ENCODE data around the gene TEX2.
"Not testable (repeated sequence)": the region's sequence is repeated elsewhere in the genome, so short reads cannot be mapped to it uniquely, and the experiment has no call there.

Gene TEX2

DNA sequence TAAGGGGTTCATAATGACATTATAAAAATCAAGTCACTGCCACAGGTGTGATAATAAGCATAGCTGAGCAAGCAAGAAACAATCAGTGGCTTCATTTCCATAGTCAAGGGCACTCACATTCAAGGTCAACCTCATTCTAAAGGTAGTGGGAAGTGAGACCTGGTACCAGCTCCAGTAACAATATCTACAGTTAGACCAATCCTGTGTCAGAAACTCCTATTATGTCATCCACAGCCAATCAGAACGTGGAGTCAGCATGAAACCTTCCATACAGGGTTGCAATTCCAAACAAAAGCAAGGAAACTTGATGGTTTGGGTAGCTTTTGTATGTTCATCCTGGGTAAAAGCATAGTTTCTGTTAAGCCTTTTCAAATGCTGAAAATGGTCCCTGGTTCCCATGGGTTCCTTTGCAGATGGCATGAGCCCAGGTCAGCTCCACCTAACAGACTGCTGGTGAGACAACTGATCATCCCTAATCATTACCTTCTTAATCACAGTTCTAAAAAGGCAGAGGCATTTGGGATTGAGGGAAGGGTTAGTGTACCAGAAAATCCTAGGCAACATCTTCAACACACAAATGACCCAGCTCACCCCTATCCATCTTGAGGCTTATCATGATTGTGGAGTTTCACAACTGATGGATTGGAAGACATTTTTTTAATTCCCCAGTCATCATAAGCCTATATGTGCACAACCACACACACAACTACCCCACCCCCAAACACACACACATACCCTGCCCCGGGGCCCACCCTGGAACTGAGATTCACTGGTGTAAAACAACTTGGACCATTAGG, 30.4 kb downstream of the TEX2 start:
- DNase-seq = no peak

DNA sequence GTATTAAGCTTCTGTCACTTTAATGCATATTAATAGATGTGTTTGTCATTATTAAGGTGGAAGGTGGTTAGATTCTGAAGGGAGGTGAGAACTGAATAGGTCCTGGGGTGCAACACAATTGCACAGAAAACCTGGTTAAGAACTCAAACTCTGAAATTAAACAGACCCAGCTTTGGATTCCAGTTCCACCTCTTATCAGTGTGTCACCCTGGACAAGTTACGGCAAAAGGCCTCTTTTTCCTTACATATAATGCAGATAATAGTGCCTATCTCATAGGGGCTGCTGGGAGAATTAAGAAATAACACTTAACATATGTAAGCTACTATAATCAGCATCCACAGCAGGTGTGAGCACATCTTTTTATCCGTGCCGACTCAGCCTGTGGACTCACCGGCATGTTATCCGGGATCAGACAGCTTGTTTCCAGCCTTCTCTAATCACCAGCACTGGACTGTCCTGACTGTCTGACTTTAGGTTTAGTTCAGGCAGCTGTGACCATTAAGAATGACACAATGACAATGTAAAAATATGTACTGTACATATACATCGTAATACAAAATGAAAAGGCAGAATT, 31.4 kb downstream of the TEX2 start:
- no peak for DNase-seq

DNA sequence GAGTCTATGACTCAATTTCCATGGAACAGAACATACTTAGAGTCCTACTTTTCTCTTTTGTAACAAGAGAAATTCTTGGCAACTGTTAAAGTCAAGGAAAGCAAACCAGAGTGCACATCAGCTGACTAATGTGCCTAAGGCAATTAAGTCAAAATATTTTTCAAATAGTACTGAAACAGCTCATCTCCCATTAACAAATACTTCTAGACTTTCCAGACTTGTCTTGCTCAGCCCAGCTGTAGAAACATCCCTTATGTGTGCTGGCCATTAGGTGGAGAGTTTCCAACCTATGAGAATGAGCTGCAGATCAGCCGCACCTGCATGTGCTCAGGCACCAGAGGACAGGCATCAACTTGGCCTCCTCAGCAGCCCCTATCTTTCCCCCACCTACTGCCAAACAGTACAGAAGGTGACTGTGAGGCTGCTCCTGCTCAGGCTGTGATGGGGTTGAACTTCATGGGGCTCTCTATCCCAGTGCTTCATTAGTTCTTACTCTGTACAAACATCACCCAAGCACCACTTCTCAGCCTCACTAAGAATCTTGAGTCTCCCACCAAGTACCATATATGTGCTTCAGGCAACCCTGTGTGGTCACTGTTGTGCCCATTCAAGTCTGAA, 32.2 kb downstream of the TEX2 start:
- DNase-seq = no peak

DNA sequence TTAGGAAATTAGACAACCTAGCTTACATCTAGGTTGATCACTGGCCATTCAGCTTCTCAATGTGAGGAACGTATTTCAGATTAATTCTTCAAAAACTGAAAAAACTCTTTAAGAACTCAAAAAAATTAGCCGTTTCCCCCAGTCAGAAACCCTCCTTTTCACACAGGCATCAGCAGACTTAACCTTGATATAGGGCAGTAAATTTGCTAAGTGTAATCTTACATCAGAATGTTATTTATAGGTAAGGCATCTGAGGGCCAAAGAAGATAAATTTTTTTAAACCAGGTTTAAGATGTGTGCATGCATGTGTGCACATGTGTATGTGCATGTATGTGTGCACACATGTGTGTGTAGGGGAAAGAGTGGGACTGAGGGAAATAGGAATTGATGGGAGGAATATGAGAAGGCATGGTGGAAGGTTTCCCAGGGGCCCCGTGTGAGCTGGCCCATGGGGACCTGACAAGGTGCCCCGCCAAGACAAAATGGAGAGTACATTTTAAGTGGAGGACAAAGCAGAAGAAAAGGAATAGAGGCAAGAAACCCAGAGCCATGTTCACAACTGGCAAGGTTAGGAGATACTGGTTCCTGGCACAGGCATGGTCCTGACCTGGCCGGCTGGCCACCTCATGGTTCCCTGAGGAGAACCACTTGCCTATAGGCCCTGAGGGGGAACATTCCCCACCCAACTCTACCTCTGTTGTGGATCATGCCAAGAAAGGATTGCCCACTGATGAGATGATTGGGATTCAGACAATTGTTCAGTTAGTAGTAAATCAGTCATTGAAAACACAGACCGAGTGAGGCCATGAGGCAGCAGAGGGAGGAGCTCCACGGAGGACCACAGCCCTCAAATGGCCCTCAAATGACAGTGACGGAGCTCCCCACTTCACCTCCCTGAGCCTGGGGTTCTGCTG, 33.0 kb downstream of the TEX2 start:
- DNase-seq = no peak

DNA sequence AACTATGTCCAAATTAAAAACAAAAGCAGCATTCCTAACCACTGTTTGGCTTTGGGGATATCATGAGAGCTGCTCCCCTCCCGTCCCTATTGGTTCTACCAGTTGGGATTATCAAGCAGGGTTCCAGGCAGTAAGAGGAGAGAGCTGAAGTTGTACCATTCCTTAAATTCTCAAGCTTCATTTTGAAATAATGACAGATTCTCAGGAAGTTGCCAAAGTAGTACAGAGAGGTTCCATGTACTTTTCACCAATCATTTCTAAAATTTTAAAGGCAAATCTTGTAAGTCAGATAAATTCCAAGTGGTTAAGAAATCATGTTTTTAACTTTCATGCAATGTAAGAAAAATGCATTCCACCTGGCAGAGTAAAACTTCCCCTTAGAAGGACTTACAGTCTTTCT, 36.9 kb downstream of the TEX2 start:
- DNase-seq = no peak

DNA sequence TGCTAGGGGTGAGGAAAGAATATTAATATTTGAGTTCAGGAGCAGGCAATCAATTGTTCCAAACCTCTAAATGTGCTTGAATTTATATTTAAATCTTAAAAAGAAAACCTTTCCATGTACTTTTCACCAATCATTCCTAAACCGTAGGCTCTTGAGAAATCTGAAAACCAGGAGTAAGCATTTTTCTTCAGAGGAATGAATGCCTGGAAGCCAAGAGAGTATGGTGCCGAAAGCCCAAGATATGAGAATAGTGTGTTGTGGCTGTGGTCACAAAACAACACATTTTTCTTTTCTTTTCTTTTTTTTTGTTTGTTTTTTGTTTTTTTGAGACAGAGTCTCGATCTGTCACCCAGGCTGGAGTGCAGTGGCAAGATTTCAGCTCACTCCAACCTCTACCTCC, 37.6 kb downstream of the TEX2 start:
- DNase-seq = no peak

DNA sequence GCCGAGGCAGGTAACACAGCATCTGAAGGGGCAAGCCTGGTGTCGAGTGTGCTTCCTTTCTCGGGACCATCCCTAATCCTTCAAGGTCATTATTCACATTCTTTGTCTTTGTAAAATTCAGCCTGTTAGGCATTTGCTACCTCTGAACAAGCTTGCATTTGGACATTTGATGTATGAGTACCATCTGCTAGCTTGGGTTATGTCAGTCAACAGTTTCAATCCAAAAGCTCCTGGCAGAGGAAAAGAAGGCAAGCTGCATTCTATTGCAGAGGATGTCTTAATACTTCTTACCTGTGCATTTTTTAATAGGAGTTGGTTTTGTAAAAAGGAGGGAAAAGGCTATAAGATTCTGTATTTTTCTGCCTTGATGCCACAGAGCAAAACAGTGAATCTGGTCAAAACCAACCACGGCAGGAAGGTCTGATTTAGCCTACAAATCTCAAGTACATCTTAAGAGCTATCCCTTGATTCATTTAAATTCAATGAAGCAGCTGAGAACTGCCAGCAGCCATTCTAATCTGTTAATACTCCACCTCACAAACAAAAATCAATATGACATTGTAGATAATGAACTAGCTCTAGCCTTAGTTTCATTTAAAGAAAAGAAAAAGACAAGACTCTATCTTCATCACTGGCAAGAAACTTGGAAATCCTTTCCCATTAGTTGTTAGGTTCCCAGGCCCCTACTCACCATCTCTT, 39.0 kb downstream of the TEX2 start:
- DNase-seq = no peak

DNA sequence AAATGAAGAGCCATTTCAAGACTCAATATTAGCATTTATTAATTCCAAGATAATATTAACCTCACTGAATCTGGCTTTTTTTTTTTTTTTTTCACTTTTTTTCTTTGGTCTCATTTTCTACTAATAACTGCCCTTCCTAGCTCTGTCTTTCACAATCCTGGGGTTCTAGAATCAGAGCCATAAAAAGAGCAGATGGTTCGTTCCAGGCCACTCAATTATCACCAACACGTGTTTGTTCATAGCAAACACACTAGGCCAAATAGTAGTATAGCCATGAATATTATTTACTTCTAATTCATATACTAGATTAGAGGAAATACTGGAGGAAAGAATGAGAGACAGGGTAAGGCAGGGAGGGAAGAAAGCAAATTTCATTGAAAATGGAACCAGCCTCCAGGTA, 39.8 kb downstream of the TEX2 start:
- no peak for DNase-seq

DNA sequence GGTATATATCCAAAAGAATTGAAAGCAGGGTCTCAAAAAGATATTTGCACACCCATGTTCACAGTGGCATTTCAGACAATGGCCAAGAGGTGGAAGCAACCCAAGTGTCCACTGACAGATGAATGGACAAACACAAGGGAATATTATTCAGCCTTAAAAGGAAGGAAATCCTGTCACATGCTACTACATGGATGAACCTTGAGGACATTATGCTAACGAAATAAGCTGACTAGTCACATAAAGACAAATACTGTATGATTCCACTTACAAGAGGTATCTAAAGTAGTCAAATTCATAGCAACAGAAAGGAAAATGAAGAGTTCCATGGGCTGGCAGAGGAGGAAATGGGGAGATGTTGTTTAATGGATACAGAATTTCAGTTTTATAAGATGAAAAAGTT, 41.4 kb downstream of the TEX2 start:
- no peak for DNase-seq

DNA sequence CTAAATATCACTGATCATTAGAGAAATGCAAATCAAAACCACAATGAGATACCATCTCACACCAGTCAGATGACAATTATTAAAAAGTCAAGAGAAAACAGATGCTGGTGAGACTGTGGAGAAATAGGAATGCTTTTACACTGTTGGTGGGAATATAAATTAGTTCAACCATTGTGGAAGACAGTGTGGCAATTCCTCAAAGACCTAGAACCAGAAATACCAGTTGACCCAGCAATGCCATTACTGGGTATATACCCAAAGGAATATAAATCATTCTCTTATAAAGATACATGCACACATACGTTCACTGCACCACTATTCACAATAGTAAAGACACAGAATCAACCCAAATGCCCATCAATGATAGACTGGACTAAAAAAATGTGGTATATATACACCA, 42.5 kb downstream of the TEX2 start:
- not testable (repeated sequence) for DNase-seq

DNA sequence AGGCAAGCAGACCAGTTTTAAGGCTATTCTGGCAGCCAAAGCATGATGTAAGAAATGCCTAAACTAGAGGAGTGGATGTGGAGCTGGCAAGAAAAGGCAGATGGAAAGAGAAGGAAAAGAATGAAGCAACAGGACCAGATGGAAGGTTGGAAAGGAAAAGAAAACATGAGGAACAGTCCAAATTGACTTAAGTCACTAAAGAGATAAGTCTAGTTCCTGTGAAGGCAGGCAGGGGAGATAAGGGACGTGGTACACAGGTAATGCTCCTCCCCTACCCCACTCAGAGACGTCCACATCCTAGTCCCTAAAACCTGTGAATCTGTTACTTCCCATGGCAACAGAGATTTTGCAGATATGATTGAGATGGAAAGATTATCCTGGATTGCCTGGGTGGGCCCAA, 43.5 kb downstream of the TEX2 start:
- DNase-seq = no peak

DNA sequence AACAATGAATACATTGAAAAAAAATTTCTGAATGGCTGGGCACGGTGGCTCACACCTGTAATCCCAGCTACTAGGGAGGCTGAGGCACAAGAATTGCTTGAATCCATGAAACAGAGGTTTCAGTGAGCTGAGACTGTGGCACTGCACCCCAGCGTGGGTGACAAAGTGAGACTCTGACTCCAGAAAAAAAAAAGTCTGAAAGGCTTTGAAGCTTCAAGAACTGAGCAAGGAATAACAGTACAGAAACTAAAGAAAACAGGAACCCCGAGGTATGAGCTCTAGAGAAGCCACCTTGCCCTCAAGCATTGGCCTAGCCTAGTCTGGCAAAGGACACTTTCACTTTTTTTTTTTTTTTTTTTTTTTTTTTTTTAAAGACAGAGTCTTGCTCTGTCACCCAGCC, 45.0 kb downstream of the TEX2 start:
- peak in 3 of 6 experiments; percentile 7 to 35 (median 20) for DNase-seq

DNA sequence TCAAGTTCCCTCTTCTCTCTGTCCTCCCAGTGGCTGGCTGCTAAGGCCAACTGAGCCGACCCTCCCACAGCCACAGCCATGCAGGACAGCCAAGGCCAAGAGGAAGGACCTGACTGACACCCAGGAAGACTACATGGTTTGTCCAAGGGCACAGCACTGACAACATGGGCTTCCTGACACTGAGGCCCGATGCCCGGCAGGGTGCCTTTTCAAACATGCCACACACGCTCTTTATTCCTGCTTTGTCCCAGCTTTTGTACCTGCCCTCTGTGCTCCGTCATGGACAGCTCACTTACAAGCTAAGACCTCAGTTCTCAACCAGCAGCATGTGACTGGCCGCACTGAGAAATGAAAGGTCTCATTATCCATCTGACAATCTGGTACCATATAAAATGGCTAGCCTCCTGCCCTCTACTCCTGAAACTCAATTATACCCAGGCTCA, 45.8 kb downstream of the TEX2 start:
- DNase-seq = no peak

DNA sequence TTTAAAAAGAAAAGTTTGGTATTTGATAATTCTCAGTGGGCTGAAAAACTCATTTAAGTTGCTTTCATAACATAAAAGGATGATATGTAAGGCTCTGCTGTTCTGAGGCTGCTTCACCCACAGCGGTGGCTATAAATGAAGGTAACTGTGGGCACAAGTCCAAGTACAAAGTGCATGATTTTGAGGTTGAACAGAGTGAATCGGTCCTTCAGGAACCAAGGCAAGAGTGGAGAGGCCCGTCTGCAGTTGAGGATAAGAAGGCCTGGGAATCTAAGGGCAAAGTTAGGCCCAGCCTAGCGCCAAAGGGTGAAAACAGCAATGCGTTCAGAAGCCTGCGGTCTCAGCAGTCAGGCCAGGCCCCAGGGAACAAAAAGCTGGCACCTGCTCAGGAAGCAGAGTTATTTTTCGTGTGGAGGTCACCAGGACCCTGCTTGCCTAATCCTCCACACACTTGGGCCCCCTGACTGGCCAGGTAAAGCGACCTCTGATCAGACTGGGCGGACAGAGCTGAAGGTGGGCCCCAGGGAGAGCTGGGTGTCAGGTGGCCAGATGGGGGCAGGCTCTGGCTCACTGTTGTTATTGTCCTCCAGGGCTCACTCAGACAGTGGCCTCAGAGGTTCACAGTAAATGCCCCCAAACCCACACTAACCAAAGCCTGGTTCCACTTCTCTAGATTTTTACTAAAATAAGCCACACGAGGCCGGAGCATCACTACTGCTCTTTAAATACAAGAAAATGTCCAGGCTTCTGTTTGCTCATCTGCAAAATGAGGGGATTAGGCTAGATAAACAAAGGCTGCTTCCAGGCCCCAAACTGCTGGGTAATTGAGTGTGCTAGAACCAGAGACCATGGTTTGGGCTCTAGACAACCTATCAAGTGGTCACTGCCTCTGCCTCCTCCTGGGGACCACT, 46.5 kb downstream of the TEX2 start:
- no peak for DNase-seq

DNA sequence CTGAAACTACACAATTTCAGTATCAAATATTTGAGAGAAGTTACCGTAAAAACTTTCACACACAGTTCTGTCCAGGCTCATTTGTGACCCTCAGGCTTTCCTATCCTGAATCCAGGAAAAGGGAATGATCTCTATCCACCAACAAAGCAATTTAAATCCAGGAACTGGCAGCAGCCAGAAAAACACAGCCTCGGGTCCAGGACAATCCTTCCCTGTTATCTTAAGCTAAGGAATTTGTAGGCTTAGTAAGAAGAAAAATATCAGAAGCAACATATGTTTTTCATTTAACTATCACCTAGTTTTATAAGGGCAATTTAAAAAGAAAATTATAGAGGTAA, 47.1 kb downstream of the TEX2 start:
- no peak for DNase-seq

DNA sequence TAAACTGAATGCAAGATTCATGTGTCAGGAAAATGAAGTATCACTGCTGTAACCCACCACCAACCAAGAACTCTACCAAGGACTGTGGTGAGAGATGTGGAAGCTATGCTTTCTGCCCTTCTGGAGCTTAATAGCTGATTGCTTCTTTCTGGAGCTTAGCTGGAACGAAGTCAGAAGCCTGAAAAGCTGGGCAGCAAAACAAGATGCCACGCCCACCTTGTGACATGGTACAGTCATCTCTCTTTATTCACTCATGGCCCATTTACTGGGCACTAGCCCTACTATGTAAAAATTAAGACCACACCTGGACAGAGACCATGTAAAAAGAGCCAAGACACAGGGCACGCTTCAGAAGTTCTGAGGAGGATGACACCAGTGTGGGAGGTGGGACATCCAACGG, 48.1 kb downstream of the TEX2 start:
- no peak for DNase-seq

DNA sequence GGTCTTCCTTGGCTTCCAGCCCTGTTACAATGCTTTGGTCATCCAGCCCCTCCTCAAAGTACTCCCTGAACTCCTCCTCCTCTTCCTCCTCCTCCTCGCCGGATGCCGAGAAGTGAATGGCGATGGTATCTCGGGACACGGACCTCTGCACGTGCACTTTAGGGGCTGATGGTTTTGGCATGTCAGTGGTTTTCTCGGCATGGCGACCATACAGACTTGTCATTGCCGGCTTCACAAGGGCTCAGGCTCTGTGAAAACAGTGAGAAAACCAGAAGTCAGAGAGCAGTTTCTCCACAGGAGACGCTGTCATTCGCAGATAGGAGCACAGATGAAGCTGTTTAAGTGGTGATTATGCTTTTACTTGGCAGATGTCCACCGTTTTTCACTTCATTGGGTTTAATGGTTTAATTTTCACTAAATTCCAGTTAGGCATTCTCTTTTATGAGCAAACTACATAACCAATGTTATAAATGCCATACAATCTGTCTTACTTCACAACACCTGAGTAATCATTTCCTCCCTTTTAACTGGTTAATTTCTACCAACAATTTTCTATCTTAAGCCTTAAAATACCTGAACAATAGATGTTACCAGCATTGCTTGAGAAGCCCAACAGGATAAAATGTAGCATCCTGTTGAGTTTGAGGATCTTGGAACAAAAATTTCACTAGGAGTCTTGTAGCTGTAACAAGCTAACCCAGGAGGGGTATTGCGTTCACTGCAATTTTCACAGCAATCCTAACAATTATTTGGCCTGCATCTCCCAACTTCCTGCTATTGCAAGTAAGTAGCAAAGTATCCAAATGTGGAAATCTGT, 48.9 kb downstream of the TEX2 start:
- no peak for DNase-seq

DNA sequence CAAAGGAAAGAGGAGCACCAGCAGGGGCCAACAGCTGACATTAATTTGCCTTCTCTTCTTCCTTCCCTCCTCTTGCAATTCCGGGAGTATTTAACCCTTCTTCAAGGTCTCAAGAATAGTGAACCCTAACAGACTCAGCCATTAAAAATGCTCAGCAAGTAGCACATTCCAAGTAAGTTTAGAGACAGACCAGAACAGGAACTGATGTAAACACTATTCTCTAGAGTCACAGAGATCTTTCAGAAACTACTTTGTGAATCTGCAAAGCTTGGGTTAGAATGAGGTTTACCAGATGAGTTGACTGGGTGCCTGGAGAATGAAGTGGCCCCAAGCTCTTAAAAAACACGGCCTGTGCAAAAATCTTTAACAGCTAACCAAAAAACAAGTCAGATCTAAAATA, 50.9 kb downstream of the TEX2 start:
- DNase-seq = no peak

DNA sequence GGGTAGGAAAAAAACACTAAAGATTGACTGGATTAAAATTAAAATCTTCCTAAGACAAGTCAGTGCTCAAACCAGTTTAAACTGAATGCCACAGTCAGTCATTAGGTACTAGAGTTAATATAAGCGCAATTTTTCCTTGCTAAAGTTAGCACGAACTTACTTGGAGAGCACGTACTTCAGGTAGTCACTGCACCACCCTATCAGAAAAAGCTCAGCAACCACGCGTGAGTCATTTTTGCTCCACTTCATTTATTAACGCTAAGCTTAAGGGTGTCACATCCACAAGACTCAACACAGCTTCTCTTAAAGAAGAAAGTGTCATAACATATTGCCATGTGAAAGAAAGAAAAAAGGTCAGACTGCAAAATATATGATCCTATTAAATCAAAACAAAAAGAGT, 53.1 kb downstream of the TEX2 start:
- no peak for DNase-seq

DNA sequence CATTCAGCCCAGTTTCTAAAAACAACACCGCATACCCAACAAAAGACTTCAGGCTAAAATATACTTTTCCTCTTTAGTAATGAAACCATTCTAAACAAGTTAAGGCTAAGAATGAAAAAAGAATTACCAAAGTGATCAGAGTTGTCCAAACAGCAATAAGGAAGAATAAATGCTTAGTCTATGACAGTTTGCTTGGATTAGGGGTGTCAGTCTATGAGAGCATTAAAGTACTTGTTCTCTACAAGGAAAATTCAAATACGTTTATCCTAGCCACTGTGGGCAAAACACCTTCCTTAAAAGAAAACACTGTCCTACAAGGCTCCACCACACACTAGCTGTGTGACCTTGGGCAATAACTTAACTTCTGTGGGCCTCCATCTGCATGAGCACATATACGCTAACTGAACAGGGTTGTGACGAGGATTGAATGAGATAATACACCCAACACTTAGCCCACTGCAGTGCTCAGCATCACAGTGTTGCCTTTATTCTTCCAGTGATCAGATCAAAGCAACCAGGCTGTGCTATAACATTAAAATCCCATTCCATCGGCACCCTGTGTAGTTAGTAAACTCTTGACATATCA, 53.6 kb downstream of the TEX2 start:
- DNase-seq = no peak

Measured in stimulated activated naive CD4-positive, alpha-beta T cell (primary cell).